DMS153 treated with DMSO at 0.1 percent for 48 hours (cell line): ENCODE measurements around the gene ADORA1.

Source experiments
- DNase-seq: peaks from one replicate; lab custom pipeline; 2025; ENCODE audit not compliant: unreplicated experiment; lab: John Stamatoyannopoulos, UW

Gene ADORA1

GRCh38 chr1:203140743-203141520, 13.4 kb downstream of the ADORA1 start:
- no peak for DNase-seq

- DNase-seq = no peak
These were observed 14.6 kb downstream of the ADORA1 start for GRCh38 chr1:203142124-203142523.

GRCh38 chr1:203142684-203143408, 15.3 kb downstream of the ADORA1 start:
- peak; percentile 95 for DNase-seq

- no peak for DNase-seq
These were observed 16.1 kb downstream of the ADORA1 start for GRCh38 chr1:203143641-203144040.

- DNase-seq = no peak
These were observed 17.1 kb downstream of the ADORA1 start for GRCh38 chr1:203144661-203145060.

- DNase-seq = no peak
These were observed 18.0 kb downstream of the ADORA1 start for GRCh38 chr1:203145321-203146041.

GRCh38 chr1:203146042-203146369, 18.5 kb downstream of the ADORA1 start:
- DNase-seq = no peak

- no peak for DNase-seq
These were observed 19.0 kb downstream of the ADORA1 start for GRCh38 chr1:203146537-203146936.

GRCh38 chr1:203147376-203147775, 19.9 kb downstream of the ADORA1 start:
- DNase-seq = no peak

- DNase-seq = peak; percentile 18
These were observed 20.6 kb downstream of the ADORA1 start for GRCh38 chr1:203148127-203148526.

GRCh38 chr1:203148579-203148978, 21.1 kb downstream of the ADORA1 start:
- no peak for DNase-seq

- no peak for DNase-seq
These were observed 21.8 kb downstream of the ADORA1 start for GRCh38 chr1:203149188-203149840.

GRCh38 chr1:203150511-203151297, 23.2 kb downstream of the ADORA1 start:
- no peak for DNase-seq

GRCh38 chr1:203151362-203152157, 24.0 kb downstream of the ADORA1 start:
- no peak for DNase-seq

- no peak for DNase-seq
These were observed 24.9 kb downstream of the ADORA1 start for GRCh38 chr1:203152158-203153034.

- DNase-seq = no peak
These were observed 25.8 kb downstream of the ADORA1 start for GRCh38 chr1:203153051-203153988.

- DNase-seq = no peak
These were observed 26.7 kb downstream of the ADORA1 start for GRCh38 chr1:203153989-203154821.
